ENCODE data around the gene CA5B. TPM values are rescaled to one million over a fixed set of nuclear protein-coding genes. Genes with fewer than 3 reads are reported as not detected.

CA5B gene
- total and polyA plus RNA-seq, 2 donors (not counting 3 experiments of a cell fraction or from before 2014, with no cell fraction given): 2.3 to 5.6 TPM

GRCh38 chrX:15721911-15722310, 16.2 kb upstream of the CA5B start:
- no peak for TF ChIP-seq POLR2A (IDR thresholded peaks at IDR 0.05; ENCODE audit: low read depth, low read length)
- no peak for TF ChIP-seq GATA2 (IDR thresholded peaks at IDR 0.05; ENCODE audit: insufficient read depth, insufficient read length, low read depth, low read length)
- no peak for TF ChIP-seq FOS (IDR thresholded peaks at IDR 0.05; ENCODE audit: borderline replicate concordance, insufficient read depth, low read length)
- no peak for TF ChIP-seq MAX (IDR thresholded peaks at IDR 0.05; ENCODE audit: insufficient read depth, insufficient read length)
- TF ChIP-seq POLR2AphosphoS5 (IDR thresholded peaks at IDR 0.05; ENCODE audit: insufficient read depth, low read depth, low read length): no peak
- no peak for TF ChIP-seq EZH2 (IDR thresholded peaks at IDR 0.05; ENCODE audit: borderline replicate concordance, low read depth, low read length, severe bottlenecking)
- no peak for TF ChIP-seq JUN (IDR thresholded peaks at IDR 0.05; ENCODE audit: borderline replicate concordance, insufficient read depth, insufficient read length, low read depth)
- no peak for TF ChIP-seq CTCF (IDR thresholded peaks at IDR 0.05; ENCODE audit: extremely low read depth in 1 of 2, insufficient read depth in 1 of 2, low read depth in 1 of 2, low read length in 2 of 2)
- no peak for TF ChIP-seq MYC (IDR thresholded peaks at IDR 0.05; ENCODE audit: low read depth, low read length)
- Histone ChIP-seq H3K36me3 (ENCODE audit: control insufficient read depth in 2 of 2, extremely low read depth in 1 of 2, insufficient read depth in 2 of 2, low read length in 2 of 2) (no peaks in the 10 kb centered on the region), H2AFZ (ENCODE audit: low read depth, low read length) (no peak overlapping the region), H3K4me1 (ENCODE audit: control insufficient read depth, extremely low read depth, insufficient read depth, low read length) (no peaks in the 10 kb centered on the region), H3K9ac (replicated peaks; ENCODE audit: extremely low read depth, insufficient read depth, low read length) (no peak overlapping the region), H3K9me1 (replicated peaks; ENCODE audit: control insufficient read depth, extremely low read depth, insufficient read depth, low read length) (no peaks in the 10 kb centered on the region), H3K9me3 (replicated peaks; ENCODE audit: control insufficient read depth, insufficient read depth, low read length) (no peaks in the 10 kb centered on the region), H3K4me2 (ENCODE audit: insufficient read depth, low read length) (no peak overlapping the region), H3K27ac (ENCODE audit: insufficient read depth, low read depth, low read length) (no peak overlapping the region), H3K79me2 (ENCODE audit: control insufficient read depth, insufficient read depth, low read length) (no peaks in the 10 kb centered on the region), H3K4me3 (replicated peaks in 1 of 3; ENCODE audit: insufficient read depth in 1 of 3, low read depth in 1 of 3, low read length in 3 of 3) (no peak overlapping the region), H4K20me1 (replicated peaks; ENCODE audit: control insufficient read depth, extremely low read depth, insufficient read depth, low read length) (no peaks in the 10 kb centered on the region), H3K27me3 (ENCODE audit: control insufficient read depth in 2 of 2, insufficient read depth in 2 of 2, low read length in 2 of 2) (no peaks in the 10 kb centered on the region)
- intact Hi-C loops (cut with micrococcal nuclease): no loop called here
- ChIA-PET POLR2A (no interaction called here), CTCF (no interaction called here)
- dilution Hi-C loops (cut with MboI; ENCODE audit: extremely low pct_ligation_motif_present, low sequenced_read_pairs): no loop called here
- no TSS peak for BruUV-seq (replicated peaks)
- FAIRE-seq: no peak
- DNase-seq (ENCODE audit: low read depth, low spot score): no peak

All from endothelial cell of umbilical vein (primary cell).